Measurements from ENCODE around the gene SERPINA4. TPM values are rescaled to one million over a fixed set of nuclear protein-coding genes. Genes with fewer than 3 reads are reported as not detected.

The SERPINA4 gene
- polyA plus RNA-seq, 1 donor from 2014 or later, result not detected

DNA sequence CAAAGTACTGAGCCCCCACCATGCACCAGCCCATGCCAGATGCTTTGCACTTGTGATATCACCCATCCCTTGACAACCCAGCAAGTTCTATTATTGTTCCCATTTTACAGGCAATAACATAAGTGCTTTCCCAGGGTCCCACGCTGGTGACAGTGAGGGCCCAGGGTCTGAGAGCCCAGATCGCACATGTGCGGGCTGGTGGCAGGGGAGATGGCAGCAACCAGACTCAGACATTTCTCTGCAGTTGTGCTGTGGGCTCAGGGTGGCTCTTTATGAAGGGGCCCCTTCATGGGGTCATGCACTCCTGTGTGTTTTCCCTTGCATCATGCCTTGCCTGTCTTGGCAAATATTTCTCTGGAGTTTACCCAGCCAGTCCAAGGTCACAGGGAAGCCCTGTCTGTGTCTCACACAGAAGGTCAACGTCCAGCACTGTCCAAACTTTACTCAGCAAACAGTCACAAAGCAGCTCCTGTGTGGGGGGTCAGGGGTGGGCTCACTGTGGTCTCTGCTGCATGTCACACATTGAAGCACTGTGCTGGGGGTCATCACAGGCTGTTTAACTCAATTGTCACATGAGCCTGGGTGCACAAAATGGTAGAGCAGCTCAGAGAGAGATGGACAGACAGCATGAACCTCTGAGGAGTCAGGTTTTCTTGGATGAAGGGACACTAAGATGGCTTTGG is 32.6 kb downstream of the SERPINA4 start:
- Histone ChIP-seq H3K9ac (ENCODE audit: low read length) (no peak overlapping the region), H3K36me3 (ENCODE audit: insufficient read depth, low read length) (no peaks in the 10 kb centered on the region), H3K27ac (ENCODE audit: low read length) (no peak overlapping the region), H3K4me3 (ENCODE audit: low read length) (no peak overlapping the region), H3K79me2 (replicated peaks; ENCODE audit: insufficient read depth, low read length) (no peaks in the 10 kb centered on the region), H3K9me2 (ENCODE audit: insufficient read depth, low read length) (no peaks in the 10 kb centered on the region), H3F3A (ENCODE audit: insufficient read depth, low read length, poor library complexity, severe bottlenecking) (no peaks in the 10 kb centered on the region), H2AFZ (ENCODE audit: low read depth, low read length) (no peak overlapping the region), H3K4me2 (ENCODE audit: low read length) (no peak overlapping the region), H4K20me1 (ENCODE audit: insufficient read depth) (no peaks in the 10 kb centered on the region), H3K9me3 (ENCODE audit: low read length) (no peaks in the 10 kb centered on the region), H3K27me3 (ENCODE audit: insufficient read depth, low read depth, low read length) (no peaks in the 10 kb centered on the region)
- TF ChIP-seq EP300 (conservative IDR thresholded peaks at IDR 0.05; ENCODE audit: poor library complexity, severe bottlenecking) (no peak), RAD21 (conservative IDR thresholded peaks at IDR 0.05) (no peak), EZH2 (IDR thresholded peaks at IDR 0.05; ENCODE audit: borderline replicate concordance, insufficient read depth, low read length, poor library complexity, severe bottlenecking) (no peak), MXI1 (conservative IDR thresholded peaks at IDR 0.05; ENCODE audit: poor library complexity, severe bottlenecking) (no peak), SMC3 (conservative IDR thresholded peaks at IDR 0.05; ENCODE audit: poor library complexity) (no peak), TAF1 (IDR thresholded peaks at IDR 0.05; ENCODE audit: low read depth) (no peak), POLR2AphosphoS5 (IDR thresholded peaks at IDR 0.05) (no peak)
- TF ChIP-seq, protein P1, sequence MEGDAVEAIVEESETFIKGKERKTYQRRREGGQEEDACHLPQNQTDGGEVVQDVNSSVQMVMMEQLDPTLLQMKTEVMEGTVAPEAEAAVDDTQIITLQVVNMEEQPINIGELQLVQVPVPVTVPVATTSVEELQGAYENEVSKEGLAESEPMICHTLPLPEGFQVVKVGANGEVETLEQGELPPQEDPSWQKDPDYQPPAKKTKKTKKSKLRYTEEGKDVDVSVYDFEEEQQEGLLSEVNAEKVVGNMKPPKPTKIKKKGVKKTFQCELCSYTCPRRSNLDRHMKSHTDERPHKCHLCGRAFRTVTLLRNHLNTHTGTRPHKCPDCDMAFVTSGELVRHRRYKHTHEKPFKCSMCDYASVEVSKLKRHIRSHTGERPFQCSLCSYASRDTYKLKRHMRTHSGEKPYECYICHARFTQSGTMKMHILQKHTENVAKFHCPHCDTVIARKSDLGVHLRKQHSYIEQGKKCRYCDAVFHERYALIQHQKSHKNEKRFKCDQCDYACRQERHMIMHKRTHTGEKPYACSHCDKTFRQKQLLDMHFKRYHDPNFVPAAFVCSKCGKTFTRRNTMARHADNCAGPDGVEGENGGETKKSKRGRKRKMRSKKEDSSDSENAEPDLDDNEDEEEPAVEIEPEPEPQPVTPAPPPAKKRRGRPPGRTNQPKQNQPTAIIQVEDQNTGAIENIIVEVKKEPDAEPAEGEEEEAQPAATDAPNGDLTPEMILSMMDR (IDR thresholded peaks at IDR 0.05; ENCODE audit: poor library complexity, severe bottlenecking), result no peak
- TF ChIP-seq, protein P2, sequence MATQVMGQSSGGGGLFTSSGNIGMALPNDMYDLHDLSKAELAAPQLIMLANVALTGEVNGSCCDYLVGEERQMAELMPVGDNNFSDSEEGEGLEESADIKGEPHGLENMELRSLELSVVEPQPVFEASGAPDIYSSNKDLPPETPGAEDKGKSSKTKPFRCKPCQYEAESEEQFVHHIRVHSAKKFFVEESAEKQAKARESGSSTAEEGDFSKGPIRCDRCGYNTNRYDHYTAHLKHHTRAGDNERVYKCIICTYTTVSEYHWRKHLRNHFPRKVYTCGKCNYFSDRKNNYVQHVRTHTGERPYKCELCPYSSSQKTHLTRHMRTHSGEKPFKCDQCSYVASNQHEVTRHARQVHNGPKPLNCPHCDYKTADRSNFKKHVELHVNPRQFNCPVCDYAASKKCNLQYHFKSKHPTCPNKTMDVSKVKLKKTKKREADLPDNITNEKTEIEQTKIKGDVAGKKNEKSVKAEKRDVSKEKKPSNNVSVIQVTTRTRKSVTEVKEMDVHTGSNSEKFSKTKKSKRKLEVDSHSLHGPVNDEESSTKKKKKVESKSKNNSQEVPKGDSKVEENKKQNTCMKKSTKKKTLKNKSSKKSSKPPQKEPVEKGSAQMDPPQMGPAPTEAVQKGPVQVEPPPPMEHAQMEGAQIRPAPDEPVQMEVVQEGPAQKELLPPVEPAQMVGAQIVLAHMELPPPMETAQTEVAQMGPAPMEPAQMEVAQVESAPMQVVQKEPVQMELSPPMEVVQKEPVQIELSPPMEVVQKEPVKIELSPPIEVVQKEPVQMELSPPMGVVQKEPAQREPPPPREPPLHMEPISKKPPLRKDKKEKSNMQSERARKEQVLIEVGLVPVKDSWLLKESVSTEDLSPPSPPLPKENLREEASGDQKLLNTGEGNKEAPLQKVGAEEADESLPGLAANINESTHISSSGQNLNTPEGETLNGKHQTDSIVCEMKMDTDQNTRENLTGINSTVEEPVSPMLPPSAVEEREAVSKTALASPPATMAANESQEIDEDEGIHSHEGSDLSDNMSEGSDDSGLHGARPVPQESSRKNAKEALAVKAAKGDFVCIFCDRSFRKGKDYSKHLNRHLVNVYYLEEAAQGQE (IDR thresholded peaks at IDR 0.05; ENCODE audit: borderline replicate concordance), result no peak

DNA sequence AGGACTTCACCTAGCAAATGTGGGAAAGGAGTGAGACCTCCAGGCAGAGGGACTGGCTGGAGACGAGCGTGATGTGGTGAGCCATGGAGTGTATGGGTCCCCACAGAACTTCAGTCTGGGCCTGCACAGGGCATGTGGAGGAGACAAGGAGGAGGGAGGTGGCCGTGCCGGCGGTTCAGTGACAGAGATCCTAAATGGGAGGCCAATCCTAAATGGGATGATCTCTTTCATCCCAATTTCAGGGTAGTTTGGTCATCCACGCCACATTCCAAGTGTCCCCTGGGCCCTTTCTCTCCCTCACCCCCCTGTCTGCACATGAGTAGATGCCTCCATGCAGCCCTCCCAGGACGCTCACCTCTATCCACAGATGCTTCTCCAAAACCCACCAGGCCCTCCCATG is 33.2 kb downstream of the SERPINA4 start:
- Histone ChIP-seq H2AFZ (ENCODE audit: low read depth, low read length) (no peak overlapping the region), H3K9me3 (ENCODE audit: low read length) (no peaks in the 10 kb centered on the region), H3K27ac (ENCODE audit: low read length) (no peak overlapping the region), H3K27me3 (ENCODE audit: insufficient read depth, low read depth, low read length) (no peaks in the 10 kb centered on the region), H3K9ac (ENCODE audit: low read length) (no peak overlapping the region), H3K36me3 (ENCODE audit: insufficient read depth, low read length) (no peaks in the 10 kb centered on the region), H3F3A (ENCODE audit: insufficient read depth, low read length, poor library complexity, severe bottlenecking) (no peaks in the 10 kb centered on the region), H4K20me1 (ENCODE audit: insufficient read depth) (no peaks in the 10 kb centered on the region), H3K4me3 (ENCODE audit: low read length) (no peak overlapping the region), H3K4me2 (ENCODE audit: low read length) (no peak overlapping the region), H3K79me2 (replicated peaks; ENCODE audit: insufficient read depth, low read length) (no peaks in the 10 kb centered on the region), H3K9me2 (ENCODE audit: insufficient read depth, low read length) (no peaks in the 10 kb centered on the region)
- TF ChIP-seq, protein P2 (IDR thresholded peaks at IDR 0.05; ENCODE audit: borderline replicate concordance), result no peak
- no peak for TF ChIP-seq EP300 (conservative IDR thresholded peaks at IDR 0.05; ENCODE audit: poor library complexity, severe bottlenecking)
- TF ChIP-seq TAF1 (IDR thresholded peaks at IDR 0.05; ENCODE audit: low read depth), result no peak
- TF ChIP-seq POLR2AphosphoS5 (IDR thresholded peaks at IDR 0.05), result no peak
- TF ChIP-seq, protein P1 (IDR thresholded peaks at IDR 0.05; ENCODE audit: poor library complexity, severe bottlenecking), result no peak
- TF ChIP-seq RAD21 (conservative IDR thresholded peaks at IDR 0.05), result no peak
